GM12878 (cell line): Measurements from ENCODE around the gene PPIP5K1. TPM values are rescaled to one million over a fixed set of nuclear protein-coding genes. Genes with fewer than 3 reads are reported as not detected.

Experiments used
- BMI1 ChIP-seq: fragments of 450-650 bp; IDR thresholded peaks from 2 replicates; pipeline ENCODE4 v1.6.1; 2016; ENCODE audit warnings: mild to moderate bottlenecking, moderate library complexity, borderline replicate concordance
- CREM ChIP-seq: IDR thresholded peaks from 2 replicates; pipeline ENCODE4 v1.6.1; 2014; ENCODE audit warnings: antibody characterized with exemption, low read depth
- CUX1 ChIP-seq: IDR thresholded peaks from 2 replicates; pipeline ENCODE4 v1.6.1; 2012; ENCODE audit warnings: improper control_type of control experiment, low read depth, low read length; ENCODE audit not compliant: insufficient replicate concordance
- EP300 ChIP-seq, 2 experiments: fragments of 150-350 bp in 1 of 2; IDR thresholded peaks; 2 replicates each; pipeline ENCODE4 v1.6.1; 2011 to 2012; ENCODE audit warnings: low read depth in 2 of 2, low read length in 2 of 2, borderline replicate concordance in 1 of 2, improper control_type of control experiment in 1 of 2, inconsistent platforms in 1 of 2; ENCODE audit not compliant: control insufficient read depth in 1 of 2
- MYB ChIP-seq: fragments of 150-350 bp; IDR thresholded peaks from 2 replicates; pipeline ENCODE4 v1.6.1; 2014; ENCODE audit warnings: mild to moderate bottlenecking, low read depth, low read length, borderline replicate concordance
- SKIL ChIP-seq: fragments of 450-650 bp; IDR thresholded peaks from 2 replicates; pipeline ENCODE4 v1.6.1; 2017; ENCODE audit warnings: mild to moderate bottlenecking, low read depth, inconsistent platforms; ENCODE audit not compliant: poor library complexity, severe bottlenecking
- SP1 ChIP-seq: IDR thresholded peaks from one replicate; pipeline ENCODE4 v1.6.1; 2011; ENCODE audit warnings: low read depth, low read length
- ZNF274 ChIP-seq: IDR thresholded peaks from one replicate; pipeline ENCODE4 v1.8.0; 2011; ENCODE audit not compliant: insufficient read length, insufficient read depth
- ZNF384 ChIP-seq: IDR thresholded peaks from 2 replicates; pipeline ENCODE4 v1.6.1; 2012; ENCODE audit warnings: low read depth, mild to moderate bottlenecking, low read length, improper control_type of control experiment, borderline replicate concordance
- ZZZ3 ChIP-seq: IDR thresholded peaks from 2 replicates; pipeline ENCODE4 v1.6.1; 2011; ENCODE audit warnings: low read depth; ENCODE audit not compliant: control insufficient read depth, insufficient read length
- polyA plus RNA-seq, 11 experiments: library from polyadenylated mRNA; depleted of rRNA in 4 of 11; unstranded in 6 of 11; stranded (reverse) in 5 of 11; fragments of >200 nt; fragmentation: Nextera tagmentation in 4 of 11; fragmentation: Illumina TruSeq in 1 of 11; extraction: Ambion mirVana in 4 of 11; extraction: Trizol in 1 of 11; gene quantifications; 1 replicate in 1 of 11; 2 replicates in 10 of 11; pipeline versions ENCODE4 v1.2.1 to v1.2.3, GENCODE V29; 2011 to 2016; ENCODE audit warnings: inconsistent platforms in 2 of 11, missing spikeins in 2 of 11, low read depth in 1 of 11
- total RNA-seq, 4 experiments: library from RNA; depleted of rRNA in 3 of 4; stranded (reverse); fragments of >200 nt in 3 of 4; fragmentation: Illumina TruSeq in 1 of 4; extraction: Trizol in 1 of 4; gene quantifications; 2 replicates each; pipeline versions ENCODE4 v1.2.1 to v1.2.3, GENCODE V29; 2013 to 2021
- TF ChIP-seq, protein P1 (sequence below): IDR thresholded peaks from 2 replicates; pipeline ENCODE4 v1.6.1; 2012; ENCODE audit warnings: low read depth, low read length, improper control_type of control experiment
- TF ChIP-seq, protein P2 (sequence below): fragments of 450-650 bp; conservative IDR thresholded peaks from 2 replicates; pipeline ENCODE4 v1.6.1; 2017; ENCODE audit warnings: mild to moderate bottlenecking, moderate library complexity
- TF ChIP-seq, protein P3 (sequence below): IDR thresholded peaks from 2 replicates; pipeline ENCODE4 v1.6.1; 2012; ENCODE audit warnings: low read depth, low read length, improper control_type of control experiment
- TF ChIP-seq, protein P4 (sequence below): IDR thresholded peaks from 2 replicates; pipeline ENCODE4 v1.6.1; 2011; ENCODE audit warnings: mild to moderate bottlenecking, low read depth, low read length, moderate library complexity; ENCODE audit not compliant: insufficient replicate concordance

The PPIP5K1 gene
- total and polyA plus RNA-seq, 10 of the 15 experiments (the other 5 are each of a cell fraction or from before 2014, with no cell fraction given): 2.5 to 54.4 (median 19.4) TPM

GRCh38 chr15:43510200-43511011 is 79.6 kb downstream of the PPIP5K1 start (continued):
- TF ChIP-seq CUX1 (no peak), CREM (no peak), ZZZ3 (no peak), ZNF274 (no peak), EP300 (IDR thresholded peaks at IDR 0.05; ENCODE audit: borderline replicate concordance in 1 of 2, control insufficient read depth in 1 of 2, low read depth in 2 of 2, low read length in 2 of 2) (no peak), SKIL (no peak), MYB (no peak), BMI1 (peak; percentile 99), SP1 (peak; percentile 60), ZNF384 (0 out of 2 replicates have a peak, but pooled peaks have one; percentile 10)
- TF ChIP-seq, protein P1, sequence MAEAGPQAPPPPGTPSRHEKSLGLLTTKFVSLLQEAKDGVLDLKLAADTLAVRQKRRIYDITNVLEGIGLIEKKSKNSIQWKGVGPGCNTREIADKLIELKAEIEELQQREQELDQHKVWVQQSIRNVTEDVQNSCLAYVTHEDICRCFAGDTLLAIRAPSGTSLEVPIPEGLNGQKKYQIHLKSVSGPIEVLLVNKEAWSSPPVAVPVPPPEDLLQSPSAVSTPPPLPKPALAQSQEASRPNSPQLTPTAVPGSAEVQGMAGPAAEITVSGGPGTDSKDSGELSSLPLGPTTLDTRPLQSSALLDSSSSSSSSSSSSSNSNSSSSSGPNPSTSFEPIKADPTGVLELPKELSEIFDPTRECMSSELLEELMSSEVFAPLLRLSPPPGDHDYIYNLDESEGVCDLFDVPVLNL: peak; percentile 79
- TF ChIP-seq, protein P2, sequence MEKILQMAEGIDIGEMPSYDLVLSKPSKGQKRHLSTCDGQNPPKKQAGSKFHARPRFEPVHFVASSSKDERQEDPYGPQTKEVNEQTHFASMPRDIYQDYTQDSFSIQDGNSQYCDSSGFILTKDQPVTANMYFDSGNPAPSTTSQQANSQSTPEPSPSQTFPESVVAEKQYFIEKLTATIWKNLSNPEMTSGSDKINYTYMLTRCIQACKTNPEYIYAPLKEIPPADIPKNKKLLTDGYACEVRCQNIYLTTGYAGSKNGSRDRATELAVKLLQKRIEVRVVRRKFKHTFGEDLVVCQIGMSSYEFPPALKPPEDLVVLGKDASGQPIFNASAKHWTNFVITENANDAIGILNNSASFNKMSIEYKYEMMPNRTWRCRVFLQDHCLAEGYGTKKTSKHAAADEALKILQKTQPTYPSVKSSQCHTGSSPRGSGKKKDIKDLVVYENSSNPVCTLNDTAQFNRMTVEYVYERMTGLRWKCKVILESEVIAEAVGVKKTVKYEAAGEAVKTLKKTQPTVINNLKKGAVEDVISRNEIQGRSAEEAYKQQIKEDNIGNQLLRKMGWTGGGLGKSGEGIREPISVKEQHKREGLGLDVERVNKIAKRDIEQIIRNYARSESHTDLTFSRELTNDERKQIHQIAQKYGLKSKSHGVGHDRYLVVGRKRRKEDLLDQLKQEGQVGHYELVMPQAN: peak; percentile 68; the same call in 1 of the 2 replicates
- TF ChIP-seq, protein P3, sequence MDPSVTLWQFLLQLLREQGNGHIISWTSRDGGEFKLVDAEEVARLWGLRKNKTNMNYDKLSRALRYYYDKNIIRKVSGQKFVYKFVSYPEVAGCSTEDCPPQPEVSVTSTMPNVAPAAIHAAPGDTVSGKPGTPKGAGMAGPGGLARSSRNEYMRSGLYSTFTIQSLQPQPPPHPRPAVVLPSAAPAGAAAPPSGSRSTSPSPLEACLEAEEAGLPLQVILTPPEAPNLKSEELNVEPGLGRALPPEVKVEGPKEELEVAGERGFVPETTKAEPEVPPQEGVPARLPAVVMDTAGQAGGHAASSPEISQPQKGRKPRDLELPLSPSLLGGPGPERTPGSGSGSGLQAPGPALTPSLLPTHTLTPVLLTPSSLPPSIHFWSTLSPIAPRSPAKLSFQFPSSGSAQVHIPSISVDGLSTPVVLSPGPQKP: no peak
- TF ChIP-seq, protein P4, sequence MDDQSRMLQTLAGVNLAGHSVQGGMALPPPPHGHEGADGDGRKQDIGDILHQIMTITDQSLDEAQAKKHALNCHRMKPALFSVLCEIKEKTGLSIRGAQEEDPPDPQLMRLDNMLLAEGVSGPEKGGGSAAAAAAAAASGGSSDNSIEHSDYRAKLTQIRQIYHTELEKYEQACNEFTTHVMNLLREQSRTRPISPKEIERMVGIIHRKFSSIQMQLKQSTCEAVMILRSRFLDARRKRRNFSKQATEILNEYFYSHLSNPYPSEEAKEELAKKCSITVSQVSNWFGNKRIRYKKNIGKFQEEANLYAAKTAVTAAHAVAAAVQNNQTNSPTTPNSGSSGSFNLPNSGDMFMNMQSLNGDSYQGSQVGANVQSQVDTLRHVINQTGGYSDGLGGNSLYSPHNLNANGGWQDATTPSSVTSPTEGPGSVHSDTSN: peak; percentile 59
